Hepatic stellate cell (primary cell): ENCODE results near the gene NGF.
"Not testable (repeated sequence)": the region's sequence is repeated elsewhere in the genome, so short reads cannot be mapped to it uniquely, and the experiment has no call there.

Experiments
- DNase-seq: peaks from one replicate; pipeline ENCODE4 v3.0.0; 2011; ENCODE audit warnings: low spot score

The NGF gene

GRCh38 chr1:115309504-115309903, 28.5 kb downstream of the NGF start:
- DNase-seq, result not testable (repeated sequence)

- no peak for DNase-seq
Measured at GRCh38 chr1:115308969-115309368, 29.1 kb downstream of the NGF start.

GRCh38 chr1:115307661-115308060, 30.4 kb downstream of the NGF start:
- DNase-seq, result no peak

GRCh38 chr1:115306146-115306545, 31.9 kb downstream of the NGF start:
- no peak for DNase-seq

- no peak for DNase-seq
Measured at GRCh38 chr1:115303364-115303763, 34.7 kb downstream of the NGF start.

GRCh38 chr1:115302390-115302961, 35.6 kb downstream of the NGF start:
- DNase-seq, result peak; percentile 41

- DNase-seq, result no peak
Measured at GRCh38 chr1:115301438-115302020, 36.5 kb downstream of the NGF start.

- DNase-seq, result no peak
Measured at GRCh38 chr1:115300087-115300876, 37.8 kb downstream of the NGF start.

- DNase-seq, result no peak
Measured at GRCh38 chr1:115299266-115299665, 38.8 kb downstream of the NGF start.

GRCh38 chr1:115296981-115297380, 41.1 kb downstream of the NGF start:
- DNase-seq, result no peak

- DNase-seq, result no peak
Measured at GRCh38 chr1:115295904-115296696, 41.9 kb downstream of the NGF start.

- DNase-seq, result no peak
Measured at GRCh38 chr1:115293899-115294298, 44.1 kb downstream of the NGF start.

- DNase-seq, result no peak
Measured at GRCh38 chr1:115293006-115293405, 45.0 kb downstream of the NGF start.

GRCh38 chr1:115291741-115292140, 46.3 kb downstream of the NGF start:
- DNase-seq, result no peak

- no peak for DNase-seq
Measured at GRCh38 chr1:115289940-115290339, 48.1 kb downstream of the NGF start.

- no peak for DNase-seq
Measured at GRCh38 chr1:115288591-115289198, 49.4 kb downstream of the NGF start.

GRCh38 chr1:115286431-115287205, 51.4 kb downstream of the NGF start:
- no peak for DNase-seq

- DNase-seq, result no peak
Measured at GRCh38 chr1:115284209-115284608, 53.8 kb downstream of the NGF start.

- DNase-seq, result no peak
Measured at GRCh38 chr1:115283681-115284146, 54.3 kb downstream of the NGF start.

GRCh38 chr1:115283249-115283648, 54.8 kb downstream of the NGF start:
- no peak for DNase-seq

GRCh38 chr1:115282807-115283208, 55.2 kb downstream of the NGF start:
- no peak for DNase-seq
